Mesenteric fat pad (tissue), 1 donor: ENCODE results near the gene BST1. TPM values are rescaled to one million over a fixed set of nuclear protein-coding genes. Genes with fewer than 3 reads are reported as not detected.
"Not testable (repeated sequence)": the region's sequence is repeated elsewhere in the genome, so short reads cannot be mapped to it uniquely, and the experiment has no call there.

Source experiments
- DNase-seq: peaks from one replicate; pipeline ENCODE4 v3.0.0-alpha.2; 2020; ENCODE audit warnings: low spot score
- total RNA-seq: library from RNA; stranded (reverse); fragmentation: NEBNext Ultra II Directional; extraction: Animal tissue kit (Norgen Biotek cat#: 25700); gene quantifications from one replicate; pipeline ENCODE4 v1.2.1, GENCODE V29; 2021
- donor health status: DM: yes; HTN: yes; CAD: no.

The BST1 gene
- total RNA-seq, 1 donor from 2014 or later: 21.8 TPM

- no peak for DNase-seq
Observed at GRCh38 chr4:15744016-15744545, 41.2 kb downstream of the BST1 start.

GRCh38 chr4:15746110-15746509, 43.2 kb downstream of the BST1 start:
- no peak for DNase-seq

DNA sequence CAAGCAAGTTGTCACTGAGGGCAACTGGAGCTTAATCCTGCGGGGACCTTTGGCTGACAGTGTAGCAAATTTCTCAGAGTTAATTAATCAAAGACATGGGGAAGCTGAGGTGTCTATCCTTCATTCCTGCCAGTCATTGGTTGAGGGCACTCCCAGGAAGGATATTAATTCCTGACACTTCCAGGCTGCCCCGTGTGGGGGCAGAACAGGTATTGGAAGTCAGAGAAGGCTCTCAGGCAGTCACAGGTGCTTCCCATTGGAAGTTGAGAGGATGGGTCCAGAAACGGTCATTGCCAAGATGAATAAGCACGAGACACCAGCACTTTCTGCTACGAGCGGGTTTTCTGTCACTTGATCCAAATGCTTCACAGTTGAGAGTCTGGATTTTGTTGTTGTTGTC, 46.1 kb downstream of the BST1 start:
- no peak for DNase-seq

DNA sequence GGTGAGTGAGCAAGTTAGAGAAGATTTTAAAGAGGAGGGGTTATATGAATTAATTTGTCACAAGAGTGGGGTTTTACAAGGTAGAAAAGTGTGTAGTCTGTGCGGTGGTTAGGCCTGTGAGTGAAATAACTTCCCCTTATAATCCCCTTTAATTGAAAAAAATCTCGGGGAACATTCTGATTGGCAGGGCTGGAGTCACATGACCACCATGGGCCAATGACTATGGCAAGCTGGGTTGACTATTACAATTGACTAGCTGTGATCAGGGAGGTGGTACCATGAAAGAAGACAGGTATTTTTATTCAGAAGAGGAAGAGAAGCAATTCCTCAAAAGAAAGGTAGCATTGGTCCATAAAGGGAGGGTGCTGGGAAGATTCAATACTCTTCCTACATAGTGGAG, 48.3 kb downstream of the BST1 start:
- DNase-seq: no peak

DNA sequence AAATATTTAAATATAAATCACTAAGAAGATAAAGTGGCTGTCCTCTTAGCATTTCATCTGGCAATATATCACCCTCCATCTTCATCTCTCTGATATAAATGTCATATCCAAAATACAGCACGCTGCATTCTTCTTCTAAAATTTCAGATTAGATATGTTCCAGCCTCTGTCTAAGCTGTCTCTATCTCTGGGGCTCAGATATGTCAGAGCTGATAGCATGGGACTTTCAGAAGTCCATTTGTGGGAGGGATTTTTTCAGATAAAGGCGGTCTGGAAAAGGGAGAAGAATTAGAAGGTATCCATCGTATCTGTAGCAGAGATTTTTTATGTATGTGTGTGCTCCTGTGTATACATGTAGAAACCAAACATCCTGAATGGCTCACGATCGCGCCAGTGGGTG, 50.2 kb downstream of the BST1 start:
- no peak for DNase-seq

- no peak for DNase-seq
Observed at GRCh38 chr4:15753786-15754185, 50.9 kb downstream of the BST1 start.

DNA sequence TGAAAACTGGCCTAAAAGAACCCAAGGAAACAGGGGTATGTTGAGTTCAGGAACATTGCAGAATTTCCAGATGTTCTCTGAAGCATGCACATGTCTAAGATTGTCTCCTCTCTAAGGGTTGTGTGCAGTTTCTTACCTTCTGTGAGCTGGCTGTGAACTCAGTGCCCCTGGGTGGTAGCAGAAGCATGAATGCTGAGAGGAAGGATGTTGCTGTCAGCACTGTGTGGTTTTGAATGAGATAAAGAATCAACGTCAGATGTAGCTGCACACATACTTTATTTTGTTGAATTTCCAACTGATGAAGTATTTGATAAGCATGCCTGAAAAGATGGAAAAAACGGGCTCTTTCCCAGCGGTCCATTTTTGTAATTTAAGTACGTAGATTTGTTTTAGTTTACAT, 51.5 kb downstream of the BST1 start:
- no peak for DNase-seq

DNA sequence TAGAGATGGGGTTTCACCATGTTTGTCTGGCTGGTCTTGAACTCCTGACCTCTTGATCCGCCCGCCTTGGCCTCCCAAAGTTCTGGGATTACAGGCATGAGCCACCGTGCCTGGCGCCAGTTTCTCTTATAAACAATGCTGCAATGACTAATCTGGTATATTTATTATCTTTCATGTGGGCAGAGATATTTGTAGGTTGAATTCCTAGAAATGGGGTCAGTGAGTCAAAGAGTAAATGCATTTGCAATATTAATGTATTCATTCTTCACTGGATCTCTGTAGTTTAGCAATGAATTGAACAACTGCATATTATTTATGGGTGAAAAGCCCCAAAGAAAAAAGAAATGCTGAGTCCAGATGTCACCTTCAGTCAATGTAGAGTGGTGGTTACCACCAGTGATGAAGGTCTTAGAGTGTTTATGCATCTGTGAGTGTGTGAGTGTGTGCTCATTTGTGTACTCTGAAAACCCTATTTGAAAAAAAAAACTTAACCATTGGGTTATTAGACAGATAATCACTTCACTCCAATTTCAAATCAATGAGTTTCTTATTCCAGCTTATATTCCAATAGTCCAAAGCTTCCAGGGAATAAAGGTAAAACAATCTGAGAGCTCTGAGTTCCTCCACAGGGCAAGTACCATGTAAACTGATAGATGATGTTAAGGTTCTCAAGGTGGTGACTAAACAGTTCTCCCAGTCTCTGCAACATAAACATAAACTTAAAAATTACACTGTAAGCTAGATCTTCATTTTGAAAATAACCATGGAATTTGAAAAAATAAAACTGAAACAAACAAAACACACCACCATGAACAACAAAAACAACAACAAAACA, 52.7 kb downstream of the BST1 start:
- DNase-seq: no peak

- DNase-seq: no peak
Observed at GRCh38 chr4:15756361-15756861, 53.5 kb downstream of the BST1 start.

- no peak for DNase-seq
Observed at GRCh38 chr4:15757054-15757453, 54.2 kb downstream of the BST1 start.

DNA sequence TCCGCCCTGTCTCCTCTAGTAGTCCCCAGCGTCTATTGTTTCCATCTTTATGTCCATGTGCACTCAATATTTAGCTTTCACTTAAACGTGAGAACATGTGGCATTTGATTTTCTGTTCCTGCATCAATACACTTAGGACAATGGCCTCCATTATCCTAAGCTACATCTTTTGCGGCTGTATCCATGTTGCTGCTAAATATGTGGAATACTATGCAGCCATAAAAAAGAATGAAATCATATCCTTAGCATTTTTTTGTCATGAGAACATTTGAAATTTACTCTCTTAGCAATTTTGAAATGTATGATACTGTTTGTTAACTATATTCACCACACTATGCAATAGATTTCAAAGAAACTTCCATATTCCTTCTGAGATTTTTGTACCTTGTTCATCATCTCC, 55.4 kb downstream of the BST1 start:
- DNase-seq: no peak

DNA sequence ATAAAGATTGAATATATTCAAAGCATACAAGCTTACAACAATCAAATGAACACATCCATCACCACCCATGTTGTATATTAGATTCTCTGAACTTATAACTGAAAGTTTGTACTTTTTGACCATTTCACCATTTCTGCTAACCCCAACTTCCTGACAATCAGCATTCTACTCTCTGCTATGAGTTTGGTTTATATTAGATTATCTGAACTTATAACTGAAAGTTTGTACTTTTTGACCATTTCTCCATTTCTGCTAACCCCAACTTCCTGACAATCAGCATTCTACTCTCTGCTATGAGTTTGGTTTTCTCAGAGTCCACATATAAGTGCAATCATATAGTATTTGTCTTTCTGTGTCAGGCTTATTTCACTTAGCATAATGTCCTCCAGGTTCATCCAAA, 59.6 kb downstream of the BST1 start:
- DNase-seq: not testable (repeated sequence)

GRCh38 chr4:15765391-15765790, 62.5 kb downstream of the BST1 start:
- DNase-seq: no peak

- DNase-seq: no peak
Observed at GRCh38 chr4:15765910-15766697, 63.2 kb downstream of the BST1 start.

GRCh38 chr4:15766821-15767220, 64.0 kb downstream of the BST1 start:
- no peak for DNase-seq

DNA sequence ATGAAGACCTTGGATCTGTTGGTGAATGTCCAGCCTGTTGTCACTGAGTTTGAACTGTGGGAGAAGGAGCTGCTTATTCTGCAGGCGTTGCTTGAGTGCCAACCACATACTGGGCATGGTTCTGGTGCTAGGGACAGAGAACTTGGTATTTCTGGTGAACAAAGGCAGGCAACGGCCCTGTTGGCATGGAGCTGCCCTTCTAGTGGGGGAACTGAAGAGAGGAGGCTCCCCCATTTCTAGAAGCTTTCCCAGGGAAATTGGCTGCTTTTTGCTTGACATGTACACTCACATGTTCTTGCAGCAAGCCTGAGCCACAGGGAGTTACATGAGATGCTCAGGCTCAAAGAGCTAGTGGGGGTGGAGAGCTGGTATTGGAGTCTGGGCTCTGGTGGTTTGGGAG, 66.3 kb downstream of the BST1 start:
- DNase-seq: no peak

- DNase-seq: no peak
Observed at GRCh38 chr4:15771216-15772058, 68.6 kb downstream of the BST1 start.

DNA sequence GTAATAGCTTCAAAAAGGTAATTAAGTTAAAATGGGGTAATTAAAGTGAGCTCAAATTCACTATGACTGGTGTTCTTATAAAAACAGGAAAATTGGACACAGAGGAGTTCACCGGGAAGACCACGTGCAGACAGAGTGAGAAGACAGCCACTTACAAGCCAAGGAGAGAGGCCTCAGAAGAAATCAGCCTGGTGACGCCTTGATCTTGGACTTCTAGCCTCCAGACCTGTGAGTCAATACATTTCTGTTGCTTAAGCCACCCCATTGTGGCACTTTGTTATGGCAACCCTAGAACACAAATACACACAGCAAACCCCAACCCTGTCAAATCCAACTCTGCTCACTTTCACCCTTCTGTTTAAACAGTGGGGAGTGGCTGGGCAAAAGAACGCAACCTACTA, 71.2 kb downstream of the BST1 start:
- DNase-seq: no peak

GRCh38 chr4:15776871-15777648, 74.2 kb downstream of the BST1 start:
- no peak for DNase-seq

- DNase-seq: no peak
Observed at GRCh38 chr4:15777697-15778288, 74.9 kb downstream of the BST1 start.
